Endodermal cell (in vitro differentiated cells): ENCODE measurements around the gene ADRB1. TPM values are rescaled to one million over a fixed set of nuclear protein-coding genes. Genes with fewer than 3 reads are reported as not detected.

Experiments
- DNase-seq: peaks from one replicate; pipeline ENCODE4 v3.0.0-alpha.2; 2017
- H3K27ac ChIP-seq: 2 replicates; pipeline ENCODE4 v1.5.1; 2013; ENCODE audit warnings: mild to moderate bottlenecking, low read depth, low read length, moderate library complexity
- H3K27me3 ChIP-seq: 2 replicates; pipeline ENCODE4 v1.6.1; 2013; ENCODE audit warnings: mild to moderate bottlenecking, low read length, moderate library complexity; ENCODE audit not compliant: insufficient read depth, control insufficient read depth, poor library complexity, severe bottlenecking
- H3K36me3 ChIP-seq: 2 replicates; pipeline ENCODE4 v1.7.0; 2013; ENCODE audit warnings: mild to moderate bottlenecking, low read length, moderate library complexity; ENCODE audit not compliant: control insufficient read depth, insufficient read depth
- H3K4me1 ChIP-seq: one replicate; pipeline ENCODE4 v1.7.0; 2013; ENCODE audit warnings: low read length; ENCODE audit not compliant: control insufficient read depth, insufficient read depth
- H3K4me3 ChIP-seq: 2 replicates; pipeline ENCODE4 v1.5.1; 2013; ENCODE audit warnings: mild to moderate bottlenecking, low read length, moderate library complexity
- H3K9ac ChIP-seq: 2 replicates; pipeline ENCODE4 v1.6.1; 2013; ENCODE audit warnings: mild to moderate bottlenecking, low read length, moderate library complexity; ENCODE audit not compliant: poor library complexity, severe bottlenecking; ENCODE audit errors: extremely low read depth
- H3K9me3 ChIP-seq: 2 replicates; pipeline ENCODE4 v1.6.1; 2013; ENCODE audit warnings: mild to moderate bottlenecking, low read length, moderate library complexity; ENCODE audit not compliant: control insufficient read depth
- H3K27ac Mint-ChIP-seq: 2 replicates; pipeline ENCODE4 v1.8.0; 2020; ENCODE audit warnings: mixed read lengths
- H3K27me3 Mint-ChIP-seq: 2 replicates; pipeline ENCODE4 v1.8.0; 2021; ENCODE audit warnings: mild to moderate bottlenecking, mixed read lengths; ENCODE audit not compliant: insufficient read depth
- H3K36me3 Mint-ChIP-seq: 2 replicates; pipeline ENCODE4 v1.8.0; 2020; ENCODE audit warnings: low read depth, mixed read lengths
- H3K4me1 Mint-ChIP-seq: 2 replicates; pipeline ENCODE4 v1.8.0; 2020; ENCODE audit warnings: mixed read lengths
- H3K4me3 Mint-ChIP-seq: 2 replicates; pipeline ENCODE4 v1.8.0; 2020; ENCODE audit warnings: mild to moderate bottlenecking, moderate library complexity, mixed read lengths
- H3K9me3 Mint-ChIP-seq: 2 replicates; pipeline ENCODE4 v1.8.0; 2020; ENCODE audit warnings: mild to moderate bottlenecking, mixed read lengths
- CTCF ChIP-seq: fragments of 200-600 bp; sonication (generic); conservative IDR thresholded peaks from 2 replicates; pipeline ENCODE4 v1.5.0; 2021; ENCODE audit warnings: antibody characterized with exemption, mild to moderate bottlenecking
- WGBS, 2 experiments: methylation state at CpG; one replicate each; pipeline versions ENCODE4 v1.1.5 to v1.1.7; 2013; ENCODE audit warnings: missing lambda C conversion rate in 2 of 2, mixed read lengths in 1 of 2; ENCODE audit not compliant: insufficient coverage in 1 of 2, insufficient read length in 1 of 2; 5-methylcytosine and 5-hydroxymethylcytosine counted together
- total RNA-seq, 2 donors: library from RNA; stranded (reverse); fragmentation: NEBNext Ultra II Directional in 1 of 2; extraction: Animal tissue kit (Norgen Biotek cat#: 25700) in 1 of 2; gene quantifications; 2 replicates in 1 of 2; 3 replicates in 1 of 2; pipeline ENCODE4 v1.2.1, GENCODE V29; 2021

Gene ADRB1
- total RNA-seq, 2 donors from 2014 or later = not detected

- Mint-ChIP-seq H3K27ac (no peak overlapping the region), H3K36me3 (no peaks in the 10 kb centered on the region), H3K4me1 (peaks cover 4% of the 10 kb centered on the region), H3K4me3 (no peak overlapping the region), H3K9me3 (no peaks in the 10 kb centered on the region), H3K27me3 (no peaks in the 10 kb centered on the region)
- no peaks in the 10 kb centered on the region for H3K9me3 ChIP-seq
- no peak overlapping the region for H3K9ac ChIP-seq
- H3K27ac ChIP-seq = no peak overlapping the region
- no peaks in the 10 kb centered on the region for H3K4me1 ChIP-seq
- no peaks in the 10 kb centered on the region for H3K27me3 ChIP-seq
- H3K4me3 ChIP-seq = no peak overlapping the region
- H3K36me3 ChIP-seq = no peaks in the 10 kb centered on the region
- 88 to 95% methylated on average over 5 to 14 of the region's 14 CpGs for WGBS, 2 experiments
- no peak for DNase-seq
- no peak for TF ChIP-seq CTCF
Observed at GRCh38 chr10:114021717-114022680, 21.7 kb upstream of the ADRB1 start.

GRCh38 chr10:114022766-114023597 is 20.7 kb upstream of the ADRB1 start:
- Mint-ChIP-seq H3K27ac (no peak overlapping the region), H3K9me3 (no peaks in the 10 kb centered on the region), H3K27me3 (no peaks in the 10 kb centered on the region), H3K36me3 (no peaks in the 10 kb centered on the region), H3K4me1 (peaks cover 4% of the 10 kb centered on the region), H3K4me3 (no peak overlapping the region)
- Histone ChIP-seq H3K9me3 (no peaks in the 10 kb centered on the region), H3K9ac (no peak overlapping the region), H3K4me1 (no peaks in the 10 kb centered on the region), H3K27ac (no peak overlapping the region), H3K36me3 (no peaks in the 10 kb centered on the region), H3K27me3 (no peaks in the 10 kb centered on the region), H3K4me3 (no peak overlapping the region)
- TF ChIP-seq CTCF = no peak
- WGBS, 2 experiments = 93 to 100% methylated on average over 5 to 7 of the region's 7 CpGs
- DNase-seq = no peak

DNA sequence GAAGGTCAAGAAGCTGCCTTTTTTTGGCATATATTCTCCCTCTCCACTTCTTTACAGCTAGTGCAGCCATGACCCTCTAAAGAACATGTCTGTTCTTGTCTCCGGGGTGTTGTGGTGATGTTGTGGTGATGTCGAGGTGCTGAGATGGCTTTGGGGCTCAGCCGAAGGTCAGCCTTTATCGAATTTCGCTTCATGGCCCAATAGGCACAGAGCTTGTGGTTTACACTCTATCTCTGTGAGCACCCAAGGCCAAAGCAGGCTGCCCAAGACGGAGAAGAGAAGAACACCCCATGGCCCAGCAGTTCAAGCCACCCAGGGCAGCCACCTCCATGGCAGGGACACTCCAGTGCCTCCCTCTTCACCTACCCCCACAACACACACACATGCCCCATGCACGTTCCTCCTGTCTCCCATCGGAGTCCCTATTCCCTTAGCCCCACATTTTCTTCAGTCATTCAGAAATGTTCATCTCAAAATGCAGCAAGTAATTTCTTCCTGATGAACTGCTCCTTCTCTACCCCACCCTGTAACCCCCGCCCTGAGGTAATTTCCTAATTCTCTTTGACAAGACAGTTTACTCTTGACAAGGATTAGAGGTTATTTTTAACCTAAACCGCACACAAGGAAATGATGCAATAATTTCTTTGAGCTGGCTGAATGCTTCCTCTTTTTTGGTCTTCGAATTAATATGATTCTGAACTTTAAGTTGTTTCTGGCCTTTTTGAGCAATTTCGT is 18.6 kb upstream of the ADRB1 start:
- 93 to 98% methylated on average over 6 to 12 of the region's 12 CpGs for WGBS, 2 experiments
- no peak overlapping the region for H3K27ac Mint-ChIP-seq
- no peaks in the 10 kb centered on the region for H3K9me3 ChIP-seq
- H3K9me3 Mint-ChIP-seq = no peaks in the 10 kb centered on the region
- no peak for TF ChIP-seq CTCF
- H3K4me3 Mint-ChIP-seq = no peak overlapping the region
- H3K27me3 ChIP-seq = no peaks in the 10 kb centered on the region
- no peak for DNase-seq
- no peak overlapping the region for H3K9ac ChIP-seq
- H3K27ac ChIP-seq = no peak overlapping the region
- H3K27me3 Mint-ChIP-seq = no peaks in the 10 kb centered on the region
- peaks cover 4% of the 10 kb centered on the region for H3K4me1 Mint-ChIP-seq
- no peaks in the 10 kb centered on the region for H3K36me3 ChIP-seq
- H3K4me3 ChIP-seq = no peak overlapping the region
- no peaks in the 10 kb centered on the region for H3K36me3 Mint-ChIP-seq
- H3K4me1 ChIP-seq = no peaks in the 10 kb centered on the region
